ENCODE results near the gene NATD1.

The NATD1 gene

DNA sequence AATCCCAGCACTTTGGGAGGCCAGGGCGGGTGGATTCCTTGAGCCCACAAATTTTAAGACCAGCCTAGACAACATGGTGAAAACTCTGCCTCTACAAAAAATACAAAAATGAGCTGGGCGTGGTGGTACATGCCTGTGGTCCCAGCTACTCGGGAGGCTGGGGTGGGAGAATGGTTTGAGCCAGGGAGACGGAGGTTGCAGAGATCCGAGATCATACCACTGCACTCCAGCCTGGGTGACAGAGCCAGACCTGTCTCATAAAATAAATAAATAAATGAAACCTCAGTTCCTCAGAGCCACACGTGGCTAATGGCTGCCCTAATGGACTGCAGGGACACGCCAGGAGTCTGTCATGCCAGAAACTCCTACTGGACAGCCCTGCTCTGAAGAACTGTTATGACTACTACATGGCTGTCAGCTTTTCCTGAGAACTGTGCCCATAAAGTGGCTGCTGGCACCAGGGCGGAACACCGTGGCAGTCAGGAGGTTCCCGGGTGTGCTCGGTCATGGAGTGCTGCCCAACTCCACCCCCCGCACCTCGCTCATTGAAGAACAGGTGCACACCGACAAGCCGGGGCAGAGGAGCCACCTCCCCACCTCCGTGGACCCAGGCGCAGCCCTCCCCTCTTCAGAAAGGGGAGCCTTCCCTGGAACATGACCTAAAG, 43.6 kb downstream of the NATD1 start:
- no peak for TF ChIP-seq EZH2 (IDR thresholded peaks at IDR 0.05; ENCODE audit: borderline replicate concordance, low read depth, low read length, severe bottlenecking)
- TF ChIP-seq, protein P1, sequence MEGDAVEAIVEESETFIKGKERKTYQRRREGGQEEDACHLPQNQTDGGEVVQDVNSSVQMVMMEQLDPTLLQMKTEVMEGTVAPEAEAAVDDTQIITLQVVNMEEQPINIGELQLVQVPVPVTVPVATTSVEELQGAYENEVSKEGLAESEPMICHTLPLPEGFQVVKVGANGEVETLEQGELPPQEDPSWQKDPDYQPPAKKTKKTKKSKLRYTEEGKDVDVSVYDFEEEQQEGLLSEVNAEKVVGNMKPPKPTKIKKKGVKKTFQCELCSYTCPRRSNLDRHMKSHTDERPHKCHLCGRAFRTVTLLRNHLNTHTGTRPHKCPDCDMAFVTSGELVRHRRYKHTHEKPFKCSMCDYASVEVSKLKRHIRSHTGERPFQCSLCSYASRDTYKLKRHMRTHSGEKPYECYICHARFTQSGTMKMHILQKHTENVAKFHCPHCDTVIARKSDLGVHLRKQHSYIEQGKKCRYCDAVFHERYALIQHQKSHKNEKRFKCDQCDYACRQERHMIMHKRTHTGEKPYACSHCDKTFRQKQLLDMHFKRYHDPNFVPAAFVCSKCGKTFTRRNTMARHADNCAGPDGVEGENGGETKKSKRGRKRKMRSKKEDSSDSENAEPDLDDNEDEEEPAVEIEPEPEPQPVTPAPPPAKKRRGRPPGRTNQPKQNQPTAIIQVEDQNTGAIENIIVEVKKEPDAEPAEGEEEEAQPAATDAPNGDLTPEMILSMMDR (IDR thresholded peaks at IDR 0.05; ENCODE audit: borderline replicate concordance, extremely low read depth, low read length, poor library complexity, severe bottlenecking): no peak
- DNase-seq: no peak
- peaks cover 85% of the 10 kb centered on the region for H4K20me1 ChIP-seq (ENCODE audit: insufficient read depth, low read length)
- peaks cover 61% of the 10 kb centered on the region for H3K36me3 ChIP-seq (ENCODE audit: insufficient read depth, low read length)
- H3K4me1 ChIP-seq (ENCODE audit: insufficient read depth, low read length): peaks cover 32% of the 10 kb centered on the region
- H3K9me3 ChIP-seq (ENCODE audit: insufficient read depth, low read length, severe bottlenecking): no peaks in the 10 kb centered on the region
- no peak overlapping the region for H3K9ac ChIP-seq (ENCODE audit: low read depth, low read length)
- no peak overlapping the region for H3K4me3 ChIP-seq (ENCODE audit: low read depth in 1 of 2, low read length in 2 of 2)
- no peak overlapping the region for H2AFZ ChIP-seq (ENCODE audit: low read depth, low read length)
- peaks cover 93% of the 10 kb centered on the region for H3K79me2 ChIP-seq (ENCODE audit: insufficient read depth, low read length)
- no peaks in the 10 kb centered on the region for H3K27me3 ChIP-seq (ENCODE audit: insufficient read depth, low read length, poor library complexity)
- H3K4me2 ChIP-seq (ENCODE audit: insufficient read depth, low read length): no peak overlapping the region
- H3K27ac ChIP-seq (ENCODE audit: low read length): no peak overlapping the region
- no peak for ATAC-seq (ENCODE audit: insufficient read depth, low read depth)

GRCh38 chr17:21208352-21208751, 44.9 kb downstream of the NATD1 start:
- Histone ChIP-seq H3K9ac (ENCODE audit: low read depth, low read length) (no peak overlapping the region), H3K27ac (ENCODE audit: low read length) (no peak overlapping the region), H4K20me1 (ENCODE audit: insufficient read depth, low read length) (peaks cover 92% of the 10 kb centered on the region), H3K36me3 (ENCODE audit: insufficient read depth, low read length) (peaks cover 55% of the 10 kb centered on the region), H3K4me1 (ENCODE audit: insufficient read depth, low read length) (peaks cover 32% of the 10 kb centered on the region), H3K4me3 (ENCODE audit: low read depth in 1 of 2, low read length in 2 of 2) (no peak overlapping the region), H3K9me3 (ENCODE audit: insufficient read depth, low read length, severe bottlenecking) (no peaks in the 10 kb centered on the region), H3K4me2 (ENCODE audit: insufficient read depth, low read length) (no peak overlapping the region), H3K79me2 (ENCODE audit: insufficient read depth, low read length) (peaks cover 97% of the 10 kb centered on the region), H3K27me3 (ENCODE audit: insufficient read depth, low read length, poor library complexity) (no peaks in the 10 kb centered on the region), H2AFZ (ENCODE audit: low read depth, low read length) (no peak overlapping the region)
- TF ChIP-seq, protein P1 (IDR thresholded peaks at IDR 0.05; ENCODE audit: borderline replicate concordance, extremely low read depth, low read length, poor library complexity, severe bottlenecking): no peak
- no peak for TF ChIP-seq EZH2 (IDR thresholded peaks at IDR 0.05; ENCODE audit: borderline replicate concordance, low read depth, low read length, severe bottlenecking)
- no peak for ATAC-seq (ENCODE audit: insufficient read depth, low read depth)
- DNase-seq: no peak

- H3K9ac ChIP-seq (ENCODE audit: low read depth, low read length): no peak overlapping the region
- H3K4me3 ChIP-seq (ENCODE audit: low read depth in 1 of 2, low read length in 2 of 2): no peak overlapping the region
- DNase-seq (no peak), ATAC-seq (ENCODE audit: insufficient read depth, low read depth) (no peak)
- H2AFZ ChIP-seq (ENCODE audit: low read depth, low read length): no peak overlapping the region
- no peak overlapping the region for H3K27ac ChIP-seq (ENCODE audit: low read length)
- no peak for TF ChIP-seq EZH2 (IDR thresholded peaks at IDR 0.05; ENCODE audit: borderline replicate concordance, low read depth, low read length, severe bottlenecking)
- TF ChIP-seq, protein P1 (IDR thresholded peaks at IDR 0.05; ENCODE audit: borderline replicate concordance, extremely low read depth, low read length, poor library complexity, severe bottlenecking): no peak
- H3K4me1 ChIP-seq (ENCODE audit: insufficient read depth, low read length): no peaks in the 10 kb centered on the region
- peaks cover 58% of the 10 kb centered on the region for H3K36me3 ChIP-seq (ENCODE audit: insufficient read depth, low read length)
- no peaks in the 10 kb centered on the region for H3K9me3 ChIP-seq (ENCODE audit: insufficient read depth, low read length, severe bottlenecking)
- peaks cover 92% of the 10 kb centered on the region for H4K20me1 ChIP-seq (ENCODE audit: insufficient read depth, low read length)
- H3K79me2 ChIP-seq (ENCODE audit: insufficient read depth, low read length): peaks cover 97% of the 10 kb centered on the region
- H3K27me3 ChIP-seq (ENCODE audit: insufficient read depth, low read length, poor library complexity): no peaks in the 10 kb centered on the region
- H3K4me2 ChIP-seq (ENCODE audit: insufficient read depth, low read length): no peak overlapping the region
Observed at GRCh38 chr17:21204935-21205334, 48.3 kb downstream of the NATD1 start.
